PC-9 (cell line): ENCODE data around the gene EPB41L4A. TPM values are rescaled to one million over a fixed set of nuclear protein-coding genes. Genes with fewer than 3 reads are reported as not detected.

Source experiments
- BruUV-seq: library from RNA; stranded (reverse); fragments of 400-500 nt; replicated peaks from 2 replicates; lab custom pipeline; 2021; lab: Mats Ljungman, UMichigan
- CTCF ChIA-PET: fragments of 300-600 bp; sonication (Branson Sonifier 250); formaldehyde crosslinking; loops from one replicate; lab custom pipeline; 2022; ENCODE audit warnings: antibody characterized with exemption; lab: Charles Lee
- POLR2A ChIA-PET: fragments of 300-600 bp; sonication (Branson Sonifier 250); formaldehyde crosslinking; loops from one replicate; lab custom pipeline; 2022; ENCODE audit warnings: antibody characterized with exemption; ENCODE audit not compliant: unreplicated experiment; lab: Charles Lee
- DNase-seq, 2 experiments: peaks; one replicate each; pipeline versions ENCODE4 v3.0.0 to v3.0.0-alpha.2; 2015 to 2022; ENCODE audit warnings: mixed read lengths in 1 of 2
- H2AFZ ChIP-seq: fragments of 200-600 bp; sonication (generic); 2 replicates; pipeline ENCODE4 v1.8.1; 2017; ENCODE audit warnings: antibody characterized with exemption
- H3F3A ChIP-seq: fragments of 200-600 bp; sonication (generic); 2 replicates; pipeline ENCODE4 v1.8.1; 2017; ENCODE audit warnings: antibody characterized with exemption, mild to moderate bottlenecking, low read depth; ENCODE audit not compliant: insufficient read depth
- H3K27ac ChIP-seq: fragments of 200-600 bp; sonication (generic); 2 replicates; pipeline ENCODE4 v1.6.1; 2016; ENCODE audit warnings: mixed run types
- H3K27me3 ChIP-seq: fragments of 200-600 bp; sonication (generic); 2 replicates; pipeline ENCODE4 v1.6.1; 2016; ENCODE audit warnings: low read depth, mixed run types; ENCODE audit not compliant: insufficient read depth
- H3K36me3 ChIP-seq: fragments of 200-600 bp; sonication (generic); 2 replicates; pipeline ENCODE4 v1.6.1; 2016; ENCODE audit warnings: low read depth, mixed run types
- H3K4me1 ChIP-seq: fragments of 200-600 bp; sonication (generic); replicated peaks from 2 replicates; pipeline ENCODE4 v1.6.1; 2016; ENCODE audit warnings: mixed run types; ENCODE audit not compliant: insufficient read depth
- H3K4me2 ChIP-seq: fragments of 200-600 bp; sonication (generic); 2 replicates; pipeline ENCODE4 v1.6.1; 2017; ENCODE audit warnings: mixed run types
- H3K4me3 ChIP-seq: fragments of 200-600 bp; sonication (generic); 2 replicates; pipeline ENCODE4 v1.6.1; 2016; ENCODE audit warnings: mixed run types
- H3K79me2 ChIP-seq: fragments of 200-600 bp; sonication (generic); 2 replicates; pipeline ENCODE4 v1.6.1; 2017; ENCODE audit warnings: low read depth, mixed run types
- H3K9me2 ChIP-seq: fragments of 200-600 bp; sonication (generic); 2 replicates; pipeline ENCODE4 v1.8.1; 2017; ENCODE audit warnings: mild to moderate bottlenecking; ENCODE audit not compliant: insufficient read depth
- H3K9me3 ChIP-seq: fragments of 200-600 bp; sonication (generic); 2 replicates; pipeline ENCODE4 v1.8.1; 2016; ENCODE audit warnings: low read depth; ENCODE audit not compliant: insufficient read depth
- H4K20me1 ChIP-seq: fragments of 200-600 bp; sonication (generic); 2 replicates; pipeline ENCODE4 v1.8.1; 2017; ENCODE audit not compliant: insufficient read depth
- CTCF ChIP-seq: fragments of 200-600 bp; sonication (generic); conservative IDR thresholded peaks from 2 replicates; pipeline ENCODE4 v1.6.1; 2017; ENCODE audit warnings: mixed run types, antibody characterized with exemption, mild to moderate bottlenecking, moderate library complexity
- EZH2 ChIP-seq: fragments of 200-600 bp; sonication (generic); IDR thresholded peaks from 2 replicates; pipeline ENCODE4 v1.8.0; 2017; ENCODE audit warnings: antibody characterized with exemption, low read depth
- intact Hi-C: fragments of 100-400 bp; cut with micrococcal nuclease; formaldehyde crosslinking; loops from one replicate; pipeline ENCODE4 v1.10.0; 2022; ENCODE audit not compliant: unreplicated experiment
- total RNA-seq: library from RNA; stranded (reverse); gene quantifications from 2 replicates; pipeline ENCODE4 v1.2.3, GENCODE V29; 2021

Gene EPB41L4A
- total RNA-seq, 1 experiment from 2014 or later: 9.4 TPM

GRCh38 chr5:112221128-112221527 is 197.9 kb downstream of the EPB41L4A start:
- no peaks in the 10 kb centered on the region for H3K36me3 ChIP-seq
- no peak for DNase-seq
- no peaks in the 10 kb centered on the region for H3K9me3 ChIP-seq
- ChIA-PET CTCF (no interaction called here), POLR2A (no interaction called here)
- H3K4me3 ChIP-seq: no peak overlapping the region
- H3K79me2 ChIP-seq: no peaks in the 10 kb centered on the region
- H2AFZ ChIP-seq: no peak overlapping the region
- H4K20me1 ChIP-seq: no peaks in the 10 kb centered on the region
- no peaks in the 10 kb centered on the region for H3F3A ChIP-seq
- H3K9me2 ChIP-seq: no peaks in the 10 kb centered on the region
- no peaks in the 10 kb centered on the region for H3K27me3 ChIP-seq
- H3K27ac ChIP-seq: no peak overlapping the region
- no TSS peak for BruUV-seq
- intact Hi-C loops: no loop called here
- H3K4me1 ChIP-seq: no peaks in the 10 kb centered on the region
- no peak for TF ChIP-seq CTCF
- no peak for TF ChIP-seq EZH2
- H3K4me2 ChIP-seq: no peak overlapping the region

- Histone ChIP-seq H3K4me1 (no peaks in the 10 kb centered on the region), H2AFZ (no peak overlapping the region), H3F3A (no peaks in the 10 kb centered on the region), H3K27ac (no peak overlapping the region), H4K20me1 (no peaks in the 10 kb centered on the region), H3K9me3 (no peaks in the 10 kb centered on the region), H3K4me3 (no peak overlapping the region), H3K27me3 (no peaks in the 10 kb centered on the region), H3K36me3 (no peaks in the 10 kb centered on the region), H3K4me2 (no peak overlapping the region), H3K79me2 (no peaks in the 10 kb centered on the region), H3K9me2 (no peaks in the 10 kb centered on the region)
- no TSS peak for BruUV-seq
- ChIA-PET CTCF (no interaction called here), POLR2A (interaction anchor here (0.6 kb wide), 1 partner anchor 54 kb away, joined by 7 read pairs; no protein-coding TSS in a partner anchor)
- no peak for DNase-seq
- intact Hi-C loops: no loop called here
- no peak for TF ChIP-seq CTCF
- TF ChIP-seq EZH2: no peak
These were observed 200.1 kb downstream of the EPB41L4A start for GRCh38 chr5:112219000-112219399.

GRCh38 chr5:112217843-112218579 is 201.1 kb downstream of the EPB41L4A start:
- Histone ChIP-seq H3F3A (no peaks in the 10 kb centered on the region), H3K9me2 (no peaks in the 10 kb centered on the region), H3K36me3 (no peaks in the 10 kb centered on the region), H3K4me3 (no peak overlapping the region), H3K4me1 (no peaks in the 10 kb centered on the region), H3K27ac (no peak overlapping the region), H3K79me2 (no peaks in the 10 kb centered on the region), H4K20me1 (no peaks in the 10 kb centered on the region), H3K4me2 (no peak overlapping the region), H3K27me3 (no peaks in the 10 kb centered on the region), H2AFZ (no peak overlapping the region), H3K9me3 (no peaks in the 10 kb centered on the region)
- no TSS peak for BruUV-seq
- ChIA-PET POLR2A (interaction anchor here (0.6 kb wide), 1 partner anchor 53 kb away, joined by 7 read pairs; no protein-coding TSS in a partner anchor), CTCF (no interaction called here)
- DNase-seq: no peak
- no peak for TF ChIP-seq EZH2
- TF ChIP-seq CTCF: no peak
- intact Hi-C loops: no loop called here
